GM23248 (cell line): ENCODE data around the gene DMC1. TPM values are rescaled to one million over a fixed set of nuclear protein-coding genes. Genes with fewer than 3 reads are reported as not detected.

Experiments used
- DNase-seq: peaks from one replicate; pipeline ENCODE4 v3.0.0-alpha.2; 2015
- H2AFZ ChIP-seq: fragments of 200-600 bp; sonication (generic); 2 replicates; pipeline ENCODE4 v1.6.1; 2016; ENCODE audit warnings: antibody characterized with exemption
- H3F3A ChIP-seq: fragments of 200-600 bp; sonication (generic); 2 replicates; pipeline ENCODE4 v1.6.1; 2016; ENCODE audit warnings: mild to moderate bottlenecking, antibody characterized with exemption, mixed run types; ENCODE audit not compliant: insufficient read depth
- H3K27ac ChIP-seq: fragments of 200-600 bp; sonication (generic); 2 replicates; pipeline ENCODE4 v1.5.1; 2016; ENCODE audit warnings: mild to moderate bottlenecking
- H3K27me3 ChIP-seq: fragments of 200-600 bp; sonication (generic); replicated peaks from 2 replicates; pipeline ENCODE4 v1.6.1; 2016; ENCODE audit warnings: mild to moderate bottlenecking; ENCODE audit not compliant: insufficient read depth
- H3K36me3 ChIP-seq: fragments of 200-600 bp; sonication (generic); 2 replicates; pipeline ENCODE4 v1.6.1; 2016; ENCODE audit warnings: low read depth, mild to moderate bottlenecking
- H3K4me1 ChIP-seq: fragments of 200-600 bp; sonication (generic); 2 replicates; pipeline ENCODE4 v1.6.1; 2016; ENCODE audit warnings: mild to moderate bottlenecking; ENCODE audit not compliant: insufficient read depth
- H3K4me2 ChIP-seq: fragments of 200-600 bp; sonication (generic); one replicate; pipeline ENCODE4 v1.6.1; 2016; ENCODE audit warnings: mild to moderate bottlenecking; ENCODE audit not compliant: unreplicated experiment
- H3K4me3 ChIP-seq: fragments of 200-600 bp; sonication (generic); 2 replicates; pipeline ENCODE4 v1.5.1; 2016; ENCODE audit warnings: mild to moderate bottlenecking
- H3K79me2 ChIP-seq: fragments of 200-600 bp; sonication (generic); 2 replicates; pipeline ENCODE4 v1.6.1; 2016; ENCODE audit warnings: mild to moderate bottlenecking; ENCODE audit not compliant: insufficient read depth
- H3K9ac ChIP-seq: fragments of 200-600 bp; sonication (generic); 2 replicates; pipeline ENCODE4 v1.6.1; 2016; ENCODE audit warnings: mild to moderate bottlenecking
- H3K9me2 ChIP-seq: fragments of 200-600 bp; sonication (generic); 2 replicates; pipeline ENCODE4 v1.6.1; 2016; ENCODE audit warnings: mixed run types, mild to moderate bottlenecking, moderate library complexity; ENCODE audit not compliant: insufficient read depth
- H3K9me3 ChIP-seq: fragments of 200-600 bp; sonication (generic); one replicate; pipeline ENCODE4 v1.6.1; 2017; ENCODE audit warnings: low read depth
- H4K20me1 ChIP-seq: fragments of 200-600 bp; sonication (generic); 2 replicates; pipeline ENCODE4 v1.6.0; 2016; ENCODE audit not compliant: insufficient read depth
- EZH2 ChIP-seq: fragments of 200-600 bp; sonication (generic); IDR thresholded peaks from 2 replicates; pipeline ENCODE4 v1.6.1; 2018; ENCODE audit warnings: antibody characterized with exemption, mild to moderate bottlenecking; ENCODE audit not compliant: insufficient read depth, poor library complexity, severe bottlenecking
- EZH2phosphoT487 ChIP-seq: fragments of 200-600 bp; sonication (generic); IDR thresholded peaks from 2 replicates; pipeline ENCODE4 v1.6.1; 2018; ENCODE audit warnings: antibody characterized with exemption, moderate library complexity, mild to moderate bottlenecking, low read depth; ENCODE audit not compliant: insufficient read depth
- WGBS, 2 experiments: methylation state at CpG; one replicate each; pipeline ENCODE4 v1.1.6; 2015 to 2017; ENCODE audit warnings: low lambda C conversion rate in 2 of 2, low coverage in 1 of 2; ENCODE audit errors: missing lambda C conversion rate in 2 of 2; 5-methylcytosine and 5-hydroxymethylcytosine counted together
- in situ Hi-C: fragments of 300-500 bp; cut with MboI; formaldehyde crosslinking; loops from 2 replicates; pipeline ENCODE4 v1.15.0; 2020
- polyA plus RNA-seq: library from polyadenylated mRNA; unstranded; fragments of >200 nt; fragmentation: Nextera tagmentation; extraction: Ambion mirVana; gene quantifications from 2 replicates; pipeline ENCODE4 v1.2.1, GENCODE V29; 2016
- total RNA-seq: library from RNA; depleted of rRNA; stranded (reverse); fragments of >200 nt; shearing (Covaris generic); gene quantifications from 2 replicates; pipeline ENCODE4 v1.2.3, GENCODE V29; 2014

Gene DMC1
- total and polyA plus RNA-seq, 2 experiments from 2014 or later = 1.4 to 11.8 TPM

- H3K4me2 ChIP-seq = no peak overlapping the region
- no peaks in the 10 kb centered on the region for H3K9me3 ChIP-seq
- H2AFZ ChIP-seq = no peak overlapping the region
- H3K9me2 ChIP-seq = no peaks in the 10 kb centered on the region
- H3F3A ChIP-seq = peaks cover 92% of the 10 kb centered on the region
- WGBS, 2 experiments = 90% methylated on average over 12 of the region's 12 CpGs
- DNase-seq = no peak
- H3K27me3 ChIP-seq = no peaks in the 10 kb centered on the region
- peaks cover 39% of the 10 kb centered on the region for H3K4me1 ChIP-seq
- H3K79me2 ChIP-seq = peaks cover 100% of the 10 kb centered on the region
- H3K36me3 ChIP-seq = peaks cover 92% of the 10 kb centered on the region
- TF ChIP-seq EZH2phosphoT487 = no peak
- no peak for TF ChIP-seq EZH2
- no peak overlapping the region for H3K9ac ChIP-seq
- in situ Hi-C loops = no loop called here
- H3K27ac ChIP-seq = peak overlapping the region; percentile 35; the same call in 1 of the 2 replicates
- H3K4me3 ChIP-seq = no peak overlapping the region
- H4K20me1 ChIP-seq = peaks cover 5% of the 10 kb centered on the region; the same call in 1 of the 2 replicates
These were observed 75.0 kb downstream of the DMC1 start for GRCh38 chr22:38494939-38495338.

- H3K4me1 ChIP-seq = peaks cover 39% of the 10 kb centered on the region
- peaks cover 5% of the 10 kb centered on the region; the same call in 1 of the 2 replicates for H4K20me1 ChIP-seq
- no peak overlapping the region for H2AFZ ChIP-seq
- DNase-seq = no peak
- no peaks in the 10 kb centered on the region for H3K27me3 ChIP-seq
- H3K9me3 ChIP-seq = no peaks in the 10 kb centered on the region
- H3K79me2 ChIP-seq = peaks cover 100% of the 10 kb centered on the region
- H3F3A ChIP-seq = peaks cover 92% of the 10 kb centered on the region
- WGBS, 2 experiments = 45 to 51% methylated on average over 2 of the region's 2 CpGs
- no peaks in the 10 kb centered on the region for H3K9me2 ChIP-seq
- no peak overlapping the region for H3K4me2 ChIP-seq
- TF ChIP-seq EZH2 = no peak
- TF ChIP-seq EZH2phosphoT487 = no peak
- H3K4me3 ChIP-seq = no peak overlapping the region
- peaks cover 92% of the 10 kb centered on the region for H3K36me3 ChIP-seq
- in situ Hi-C loops = no loop called here
- H3K27ac ChIP-seq = peak overlapping the region; percentile 35
- H3K9ac ChIP-seq = no peak overlapping the region
These were observed 75.5 kb downstream of the DMC1 start for GRCh38 chr22:38494498-38494897.

GRCh38 chr22:38491707-38492348 is 78.2 kb downstream of the DMC1 start:
- peaks cover 39% of the 10 kb centered on the region for H3K4me1 ChIP-seq
- peaks cover 96% of the 10 kb centered on the region for H3K36me3 ChIP-seq
- no peak overlapping the region for H2AFZ ChIP-seq
- H4K20me1 ChIP-seq = peaks cover 5% of the 10 kb centered on the region; the same call in 1 of the 2 replicates
- no peaks in the 10 kb centered on the region for H3K27me3 ChIP-seq
- peaks cover 100% of the 10 kb centered on the region for H3K79me2 ChIP-seq
- no peaks in the 10 kb centered on the region for H3K9me2 ChIP-seq
- TF ChIP-seq EZH2 = no peak
- no peak for TF ChIP-seq EZH2phosphoT487
- no peak overlapping the region for H3K4me3 ChIP-seq
- H3K9ac ChIP-seq = no peak overlapping the region
- H3F3A ChIP-seq = peaks cover 95% of the 10 kb centered on the region
- no peak for DNase-seq
- H3K27ac ChIP-seq = peak overlapping the region; percentile 35; the same call in 1 of the 2 replicates
- 41 to 53% methylated on average over 4 to 5 of the region's 5 CpGs for WGBS, 2 experiments
- in situ Hi-C loops = no loop called here
- H3K4me2 ChIP-seq = no peak overlapping the region
- H3K9me3 ChIP-seq = no peaks in the 10 kb centered on the region

GRCh38 chr22:38490915-38491314 is 79.1 kb downstream of the DMC1 start:
- Histone ChIP-seq H3K79me2 (peaks cover 100% of the 10 kb centered on the region), H3K4me3 (no peak overlapping the region), H3K4me1 (peaks cover 39% of the 10 kb centered on the region), H3F3A (peaks cover 95% of the 10 kb centered on the region), H3K4me2 (no peak overlapping the region), H3K9me2 (no peaks in the 10 kb centered on the region), H3K27me3 (no peaks in the 10 kb centered on the region), H2AFZ (no peak overlapping the region), H3K9ac (no peak overlapping the region), H3K36me3 (peaks cover 96% of the 10 kb centered on the region), H3K9me3 (no peaks in the 10 kb centered on the region), H4K20me1 (peaks cover 5% of the 10 kb centered on the region; the same call in 1 of the 2 replicates), H3K27ac (peak overlapping the region; percentile 35)
- peak; percentile 64 for DNase-seq
- TF ChIP-seq EZH2phosphoT487 (no peak), EZH2 (no peak)
- in situ Hi-C loops = no loop called here
- 73 to 75% methylated on average over 1 of the region's 1 CpG for WGBS, 2 experiments
